NCI-H524 (cell line): ENCODE results near the gene ZFP42.
"Not testable (repeated sequence)": the region's sequence is repeated elsewhere in the genome, so short reads cannot be mapped to it uniquely, and the experiment has no call there.

Experiments
- DNase-seq, 2 experiments: peaks; one replicate each; lab custom pipeline; 2025; lab: John Stamatoyannopoulos, UW

Gene ZFP42

DNA sequence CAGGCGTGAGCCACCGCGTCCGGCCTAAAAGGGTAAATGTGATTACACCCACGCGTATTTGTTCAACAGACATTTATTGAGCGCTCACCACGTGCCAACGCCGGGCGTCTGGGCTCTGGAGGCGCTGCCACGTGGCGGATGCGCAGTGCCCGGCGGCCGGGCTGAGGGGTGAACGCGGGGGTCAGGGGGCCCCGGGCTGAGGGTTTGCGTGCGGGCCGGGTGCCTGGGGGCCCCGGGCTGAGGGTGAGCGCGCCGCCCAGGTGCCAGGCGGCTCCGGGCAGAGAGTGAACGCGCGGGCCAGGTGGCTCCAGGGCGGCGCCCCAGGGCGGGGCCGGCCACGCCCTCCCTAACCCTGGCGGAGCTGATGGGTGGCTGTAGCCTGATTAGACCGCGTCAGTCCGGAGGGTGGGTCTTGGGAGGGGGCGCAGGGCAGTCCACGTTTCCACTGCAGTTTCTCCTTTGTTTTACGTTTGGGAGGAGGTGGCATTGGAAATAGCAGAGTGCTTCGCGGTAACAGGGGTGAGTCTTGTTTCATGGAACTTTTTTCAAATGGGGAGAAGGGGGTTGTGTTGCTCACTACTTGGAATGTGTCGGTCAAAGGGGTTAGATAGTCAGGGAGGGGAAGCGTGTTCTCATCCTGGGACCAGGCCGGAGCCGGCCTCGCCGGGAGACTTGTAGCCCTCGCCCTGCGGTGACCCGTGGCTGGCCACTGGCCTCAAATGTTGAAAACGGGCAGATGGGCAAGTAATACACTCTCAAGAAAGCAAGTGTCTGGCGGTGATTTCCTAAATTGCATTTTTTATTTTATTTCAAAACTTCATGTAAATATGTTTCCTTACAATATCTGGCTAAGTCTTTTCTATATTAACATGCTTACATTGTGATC, at the start of gene ZFP42:
Gene ZFP42 (plus strand): TSS at position 450 of the 886 bp plus-strand sequence. CDS start 7,037 bp downstream, outside the sequence.
- DNase-seq, result no peak

DNA sequence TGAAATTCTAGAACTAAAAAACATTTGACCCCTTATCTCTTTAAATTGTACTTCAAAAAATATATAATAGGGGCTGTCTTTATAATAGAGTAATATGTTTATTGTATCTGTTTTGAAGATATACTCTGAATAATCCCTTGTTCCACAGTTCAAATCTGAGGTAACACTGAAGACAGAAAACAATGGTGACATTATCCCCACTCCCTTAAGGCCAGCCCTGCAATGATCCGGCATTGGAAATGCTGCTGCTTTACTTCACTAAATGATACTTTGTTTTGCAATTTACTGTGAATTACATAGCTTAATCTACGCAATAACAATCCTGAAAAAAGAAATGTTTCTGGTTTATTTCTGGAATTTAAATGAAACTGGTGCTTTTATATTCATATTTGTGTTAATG, 34.4 kb upstream of the ZFP42 start:
- DNase-seq, result no peak

DNA sequence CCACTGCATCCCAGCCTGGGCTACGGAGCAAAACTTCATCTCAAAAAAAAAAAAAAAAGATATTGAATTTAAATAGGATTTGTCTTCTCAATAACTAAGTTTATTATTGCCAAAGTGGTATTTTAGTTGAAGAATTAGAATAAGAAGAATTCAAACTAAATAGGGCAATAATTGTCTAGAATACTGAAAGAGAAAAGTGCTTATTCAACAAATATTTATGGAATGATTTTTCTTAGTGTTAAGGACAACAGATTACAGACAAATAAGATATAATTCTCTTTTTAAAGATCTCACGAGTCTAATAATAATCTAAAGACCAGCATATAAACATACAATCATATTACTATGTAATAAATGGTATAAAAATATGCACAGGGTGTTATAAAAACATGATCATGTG, 33.6 kb upstream of the ZFP42 start:
- DNase-seq, result no peak

DNA sequence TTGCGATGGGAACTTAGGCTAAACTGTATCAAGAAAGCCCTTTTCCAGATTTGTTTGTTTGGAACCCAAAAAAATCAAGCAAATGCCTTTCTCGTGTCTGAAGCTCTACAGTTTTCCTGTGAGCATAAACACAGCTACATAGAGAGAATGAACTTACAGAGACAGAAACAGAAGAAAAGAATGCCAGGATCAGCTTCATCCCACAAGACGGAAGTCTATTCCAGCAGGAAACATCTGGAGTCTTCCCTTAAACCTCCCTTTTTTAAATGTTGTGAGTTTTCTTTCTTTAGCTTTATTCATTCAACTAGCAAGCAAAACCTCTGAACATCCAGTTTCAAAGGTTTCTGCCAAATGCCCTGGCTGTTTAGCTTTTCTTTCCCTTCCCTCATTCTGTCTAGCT, 32.6 kb upstream of the ZFP42 start:
- DNase-seq, result no peak

DNA sequence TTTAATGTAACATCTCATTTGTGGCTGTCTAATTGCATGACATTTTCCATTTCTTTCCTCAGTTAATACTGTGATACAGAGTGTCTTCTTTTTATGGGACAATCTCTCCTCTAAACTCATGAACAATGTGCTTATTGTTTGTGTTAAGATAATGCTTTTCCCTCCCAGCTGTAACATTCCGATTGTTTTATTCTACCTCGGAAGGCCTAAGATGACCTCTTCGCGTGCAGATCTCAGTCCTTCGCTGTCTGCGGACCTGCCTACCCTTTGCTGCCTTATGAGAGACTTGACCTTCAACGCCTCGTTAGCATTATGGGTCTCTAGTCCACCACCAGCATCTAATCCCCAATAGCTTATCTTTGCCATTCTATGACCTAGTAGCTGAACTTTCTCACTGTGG, 29.8 kb upstream of the ZFP42 start:
- DNase-seq, result no peak

DNA sequence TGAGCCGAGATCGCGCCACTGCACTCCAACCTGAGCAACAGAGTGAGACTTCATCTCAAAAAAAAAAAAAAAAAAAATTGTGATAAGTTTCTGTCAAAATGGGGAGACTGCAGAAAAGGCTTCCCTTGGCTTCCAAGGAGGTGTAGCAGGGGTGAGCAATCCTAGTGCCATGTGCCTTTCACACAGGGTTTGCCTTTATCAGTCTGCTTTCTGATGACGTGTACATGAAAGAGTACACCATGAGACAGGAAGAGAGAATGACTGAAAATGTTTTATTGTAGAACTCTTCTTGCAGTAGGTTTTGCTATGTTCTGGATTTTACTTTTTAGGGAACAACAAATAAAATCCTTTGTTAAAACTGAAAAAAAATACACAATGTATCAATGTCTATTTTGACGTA, 23.4 kb upstream of the ZFP42 start:
- DNase-seq, result no peak

DNA sequence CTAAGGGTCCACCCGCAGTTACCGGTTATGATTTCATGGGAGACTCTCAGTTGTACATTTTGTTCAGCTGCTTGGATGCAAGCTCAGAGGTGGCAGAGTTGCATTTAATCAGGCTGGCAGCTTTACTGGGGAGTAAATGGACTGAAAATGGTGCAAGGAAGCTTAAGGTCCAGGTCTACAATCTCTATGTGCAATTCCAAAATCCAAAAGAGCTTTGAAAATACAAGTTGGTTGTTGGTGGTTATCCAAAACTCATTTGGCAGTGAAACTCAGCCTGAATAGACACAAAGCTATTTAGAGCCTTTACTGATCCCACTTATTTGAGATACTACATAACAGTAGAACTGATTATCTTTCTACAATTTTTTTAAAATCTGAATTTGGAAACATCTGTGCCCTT, 11.8 kb upstream of the ZFP42 start:
- DNase-seq, result no peak

DNA sequence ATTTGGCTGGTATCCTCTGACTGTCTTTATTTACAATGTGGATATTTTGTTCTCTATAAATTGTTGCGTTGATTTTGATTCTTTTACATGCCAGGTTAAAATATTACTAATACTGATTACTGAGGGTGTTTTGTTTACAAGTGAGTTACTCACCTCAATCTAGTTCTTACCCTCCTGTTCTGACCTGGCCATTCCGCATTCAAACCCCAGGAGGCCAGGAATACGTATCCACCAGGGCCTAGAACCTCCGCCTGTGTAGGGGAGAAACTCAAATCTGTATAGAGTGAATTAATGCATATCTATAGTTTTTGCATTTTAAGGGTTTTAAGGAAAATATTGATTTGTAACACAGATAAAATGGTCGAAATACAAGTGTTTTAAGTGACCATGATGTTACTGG, 2.6 kb upstream of the ZFP42 start:
- DNase-seq, result no peak

DNA sequence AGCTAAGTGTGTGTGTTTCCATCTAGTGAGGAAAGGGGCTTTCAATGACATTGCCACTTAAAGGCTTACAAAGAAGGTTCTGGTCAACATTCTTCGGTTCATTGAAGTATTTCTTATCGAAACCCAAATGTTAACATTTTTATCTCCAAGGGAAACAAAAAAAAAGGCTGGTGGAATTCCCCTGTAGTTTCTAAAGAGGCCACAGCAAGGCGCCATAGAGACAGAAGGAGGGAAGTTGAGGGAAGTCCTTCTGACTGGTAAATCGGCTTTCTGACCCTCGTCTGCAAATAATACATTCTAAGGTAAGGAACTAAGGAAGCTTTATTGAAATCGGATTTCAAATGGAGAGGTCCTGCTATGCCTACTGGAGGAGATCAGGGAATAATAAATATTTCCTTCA, 1.7 kb upstream of the ZFP42 start:
- DNase-seq, result no peak

DNA sequence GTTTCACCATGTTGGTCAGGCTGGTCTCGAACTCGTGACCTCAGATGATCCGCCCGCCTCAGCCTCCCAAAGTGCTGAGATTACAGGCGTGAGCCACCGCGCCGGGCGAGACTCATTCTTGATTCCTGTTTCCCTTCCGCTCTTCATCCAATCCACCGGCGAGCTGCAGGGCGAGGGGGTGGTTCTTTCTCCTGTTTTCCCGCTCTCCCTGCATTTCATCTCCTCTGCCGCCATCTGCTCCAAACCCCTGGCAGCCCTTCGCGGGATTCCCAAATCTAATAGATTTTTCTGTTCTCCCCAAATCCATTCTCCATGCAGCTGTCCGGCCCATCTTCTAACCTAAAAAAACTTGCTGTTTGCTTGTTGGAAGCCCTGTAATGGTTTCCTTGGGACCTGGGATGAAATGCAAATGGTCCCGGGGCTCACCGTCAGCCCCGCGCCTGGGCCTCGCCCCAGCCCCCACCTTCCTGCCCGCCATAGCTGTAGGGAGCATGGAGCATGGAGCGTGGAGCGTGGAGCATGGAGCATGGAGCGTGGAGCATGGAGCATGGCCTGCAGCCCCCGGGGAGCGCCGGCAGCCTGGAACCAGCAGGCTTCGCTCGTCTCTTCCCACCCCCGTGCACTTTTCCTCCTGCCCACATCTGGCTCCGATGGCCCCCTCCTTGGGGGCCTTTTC, 1.1 kb downstream of the ZFP42 start:
- no peak for DNase-seq

DNA sequence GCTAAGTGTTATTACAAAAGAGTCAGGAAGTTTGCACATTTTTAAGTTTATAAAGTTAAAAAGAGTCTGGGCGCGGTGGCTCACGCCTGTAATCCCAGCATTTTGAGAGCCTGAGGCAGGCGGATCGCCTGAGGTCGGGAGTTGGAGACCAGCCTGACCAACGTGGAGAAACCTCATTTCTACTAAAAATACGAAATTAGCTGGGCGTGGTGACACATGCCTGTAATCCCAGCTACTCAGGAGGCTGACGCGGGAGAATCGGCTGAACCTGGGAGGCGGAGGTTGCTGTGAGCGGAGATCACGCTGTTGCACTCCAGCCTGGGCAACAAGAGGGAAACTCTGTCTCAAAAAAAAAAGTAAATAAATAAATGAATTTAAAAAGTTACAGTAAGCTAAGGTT, 2.4 kb downstream of the ZFP42 start:
- DNase-seq, result not testable (repeated sequence)

DNA sequence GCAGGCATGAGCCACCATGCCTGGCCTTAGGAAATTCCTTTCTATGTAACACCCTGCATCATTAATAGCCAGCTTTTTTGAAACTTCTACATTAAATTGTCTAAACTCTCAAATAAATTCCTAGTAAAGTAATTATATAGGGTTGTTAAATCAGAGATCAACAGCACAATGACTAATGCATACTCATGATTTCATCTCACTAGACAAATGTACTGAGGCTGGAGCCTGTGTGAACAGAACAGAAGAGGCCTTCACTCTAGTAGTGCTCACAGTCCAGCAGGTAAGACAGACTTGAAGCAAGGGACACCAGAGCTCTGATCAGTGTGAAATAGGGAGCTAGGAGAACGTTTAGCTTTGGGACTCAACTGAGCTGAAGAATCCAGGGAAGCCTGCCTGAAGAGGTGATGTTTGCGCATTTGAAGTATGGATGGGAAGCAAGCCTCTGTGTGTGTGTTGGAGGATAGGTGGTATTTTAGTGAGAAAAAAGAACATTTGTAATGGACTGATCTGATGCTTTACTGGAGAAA, 3.9 kb downstream of the ZFP42 start:
- no peak for DNase-seq

DNA sequence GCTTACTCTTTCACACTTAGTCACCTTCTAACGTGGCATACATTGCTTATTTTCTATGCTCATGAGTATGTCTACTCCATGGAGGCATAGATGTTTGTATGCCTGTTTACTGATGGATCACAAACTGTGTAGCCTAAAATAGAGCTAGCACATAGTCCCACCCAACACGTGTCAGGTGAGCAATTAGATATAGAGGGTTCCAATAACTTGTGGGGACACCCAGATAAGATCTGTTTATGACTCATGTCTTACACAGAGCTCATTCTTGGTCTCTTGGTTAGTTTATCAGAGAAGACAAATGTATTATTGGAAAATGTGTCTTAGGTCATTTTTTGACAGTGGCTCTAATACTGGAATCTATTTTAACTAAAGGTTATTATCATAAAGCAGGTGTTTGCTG, 6.8 kb downstream of the ZFP42 start:
- no peak for DNase-seq

DNA sequence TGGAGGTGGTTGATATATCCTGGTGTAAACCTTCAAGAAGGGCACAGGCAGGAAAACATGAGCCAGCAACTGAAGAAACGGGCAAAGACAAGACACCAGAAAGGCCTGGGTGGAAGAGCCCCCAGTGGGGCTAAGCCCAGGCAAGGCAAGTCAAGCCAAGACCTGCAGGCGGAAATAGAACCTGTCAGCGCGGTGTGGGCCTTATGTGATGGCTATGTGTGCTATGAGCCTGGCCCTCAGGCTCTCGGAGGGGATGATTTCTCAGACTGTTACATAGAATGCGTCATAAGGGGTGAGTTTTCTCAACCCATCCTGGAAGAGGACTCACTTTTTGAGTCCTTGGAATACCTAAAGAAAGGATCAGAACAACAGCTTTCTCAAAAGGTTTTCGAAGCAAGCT, 7.2 kb downstream of the ZFP42 start:
- DNase-seq, result no peak

DNA sequence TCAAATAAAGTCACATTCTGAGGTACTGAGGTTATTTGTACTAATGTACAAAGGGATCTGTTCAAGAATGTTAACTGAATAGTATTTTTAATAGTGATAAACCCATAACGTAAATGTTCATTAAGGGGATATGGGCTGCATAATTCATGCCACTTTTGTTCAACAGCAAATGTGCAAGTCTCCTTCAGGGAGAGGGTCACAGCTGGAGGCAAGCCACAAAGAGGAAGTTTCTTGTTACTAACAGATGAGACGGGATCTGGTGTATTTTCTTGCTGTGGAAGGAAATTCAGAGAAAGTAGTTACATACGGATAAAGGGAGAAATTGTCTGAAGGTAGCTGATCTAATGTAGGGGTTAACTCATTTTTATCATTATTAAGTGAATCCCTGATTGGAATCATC, 10.0 kb downstream of the ZFP42 start:
- DNase-seq, result no peak

DNA sequence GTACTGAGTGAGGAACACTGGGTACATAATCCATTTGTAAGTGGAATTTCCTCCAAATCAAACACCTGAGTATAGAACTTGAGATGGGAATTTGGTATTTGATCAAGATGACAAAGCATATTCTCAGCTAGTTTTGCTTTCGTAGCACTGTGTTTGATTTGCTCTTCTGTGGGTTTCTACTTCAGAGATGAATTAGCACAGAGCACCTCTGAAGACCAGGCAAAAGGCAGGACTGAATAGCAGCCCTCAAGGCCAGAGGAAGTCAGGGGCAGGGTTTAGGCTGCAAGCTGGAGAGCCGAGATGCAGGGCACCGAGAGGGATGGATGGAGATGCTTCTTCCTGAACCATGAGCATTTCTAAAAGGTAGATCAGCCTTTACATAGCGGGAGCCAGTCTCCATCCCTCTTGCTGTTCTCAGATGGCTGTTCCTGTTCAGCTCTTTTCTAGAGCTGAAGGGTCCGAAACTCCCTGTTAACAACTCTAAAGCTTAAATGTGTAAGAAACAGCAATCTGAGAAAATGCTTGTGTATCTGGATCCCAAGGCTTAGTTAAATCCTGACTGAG, 10.8 kb downstream of the ZFP42 start:
- DNase-seq, result no peak

DNA sequence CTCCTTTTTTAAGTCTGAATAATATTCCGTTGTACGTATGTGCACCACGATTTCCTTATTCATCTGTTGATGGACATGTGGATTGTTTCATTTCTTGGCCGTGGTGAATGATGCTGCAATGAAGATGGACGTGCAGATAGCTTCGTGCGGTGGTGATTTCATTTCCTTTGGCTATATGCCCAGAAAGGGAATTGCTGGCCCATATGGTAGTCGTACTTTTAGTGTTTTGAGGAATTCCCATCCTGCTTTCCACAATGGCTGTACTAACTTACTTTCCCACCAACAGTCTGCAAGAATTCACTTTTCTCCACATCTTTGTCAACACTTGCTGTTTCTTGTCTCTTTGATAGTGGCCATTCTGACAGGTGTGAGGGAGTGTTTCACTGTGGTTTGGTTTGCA, 12.8 kb downstream of the ZFP42 start:
- DNase-seq, result peak; percentile 4 to 54

DNA sequence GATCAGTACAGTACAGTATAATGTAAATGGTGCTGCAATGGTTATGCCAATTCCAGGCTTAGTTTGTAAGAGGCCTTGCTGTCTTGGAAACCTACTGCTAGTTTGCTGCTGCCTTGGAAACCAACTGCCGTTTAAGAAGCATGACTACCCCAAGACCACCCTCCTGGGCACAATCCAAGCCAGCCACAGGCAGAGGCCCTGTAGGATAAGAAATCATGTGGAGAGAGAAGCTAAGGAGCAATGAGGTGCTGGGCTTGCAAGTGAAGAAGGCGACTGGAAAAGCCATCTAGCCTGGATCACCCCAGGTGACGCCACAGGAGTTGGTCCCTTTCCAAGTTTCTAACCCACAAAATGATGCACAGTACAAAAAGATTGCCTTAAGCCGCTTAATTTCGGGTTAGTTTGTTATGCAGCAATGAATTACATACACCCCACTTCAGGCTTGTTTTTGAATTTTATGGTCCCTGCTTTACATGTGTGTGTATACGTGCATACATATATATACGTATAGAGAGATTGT, 16.9 kb downstream of the ZFP42 start:
- DNase-seq, result no peak

DNA sequence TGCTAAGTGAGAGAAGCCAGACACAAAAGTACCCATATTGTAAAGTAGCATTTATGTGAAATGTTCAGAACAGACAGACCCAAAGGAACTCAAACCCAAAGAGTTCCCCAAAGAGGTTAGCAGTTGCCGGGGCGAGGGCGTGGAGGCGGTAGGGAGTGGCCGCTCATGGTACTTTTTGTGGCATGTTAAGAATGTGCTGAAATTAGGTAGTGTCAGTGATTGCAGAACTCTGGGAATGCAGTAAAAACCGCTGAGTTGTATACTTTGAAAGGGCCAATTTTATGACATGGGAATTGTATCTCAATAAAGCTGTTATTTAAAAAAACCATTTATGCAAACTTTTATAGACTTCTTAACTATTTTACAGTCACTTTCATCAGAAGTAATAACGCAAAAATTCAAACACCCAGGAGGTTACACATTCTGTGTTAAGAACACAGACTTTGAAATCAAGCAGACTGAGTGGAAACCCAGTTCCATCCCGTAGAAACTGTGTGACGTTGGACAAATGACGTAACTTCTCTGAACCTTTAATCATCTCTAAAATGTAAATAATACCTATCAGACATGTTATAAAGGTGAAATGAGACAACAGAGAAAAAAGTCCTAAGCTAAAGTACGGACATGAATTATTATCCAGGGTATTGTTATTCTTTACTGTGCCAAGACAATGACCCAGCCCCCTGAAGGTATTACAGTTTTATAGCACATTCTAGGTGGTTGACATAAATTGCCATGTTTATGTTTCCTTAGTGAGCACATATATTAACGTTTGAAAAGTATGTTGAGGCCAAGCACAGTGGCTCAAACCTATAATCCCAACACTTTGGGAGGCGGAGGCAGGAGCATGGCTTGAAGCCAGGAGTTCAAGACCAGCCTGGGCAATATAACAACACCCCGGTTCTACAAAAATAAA, 19.7 kb downstream of the ZFP42 start:
- no peak for DNase-seq

DNA sequence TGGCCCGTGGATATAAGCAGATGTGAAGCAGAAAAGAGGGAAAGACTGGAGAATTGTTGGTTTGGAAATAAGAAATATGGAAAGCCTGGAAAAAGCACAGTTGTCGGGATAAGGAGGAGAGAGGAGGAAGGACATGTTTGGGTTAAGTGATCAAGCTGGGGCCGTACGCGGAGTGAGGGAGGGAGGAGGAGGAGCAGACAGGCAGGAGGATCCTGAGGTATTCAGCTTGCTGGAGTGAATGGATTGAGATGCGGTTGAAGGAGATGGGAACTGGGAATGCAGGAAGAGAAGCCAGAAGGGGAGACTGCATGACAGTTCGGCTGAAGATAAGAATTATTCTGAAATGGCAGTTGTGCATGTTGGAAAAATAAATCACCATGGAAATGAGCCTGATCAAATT, 21.2 kb downstream of the ZFP42 start:
- DNase-seq, result no peak

DNA sequence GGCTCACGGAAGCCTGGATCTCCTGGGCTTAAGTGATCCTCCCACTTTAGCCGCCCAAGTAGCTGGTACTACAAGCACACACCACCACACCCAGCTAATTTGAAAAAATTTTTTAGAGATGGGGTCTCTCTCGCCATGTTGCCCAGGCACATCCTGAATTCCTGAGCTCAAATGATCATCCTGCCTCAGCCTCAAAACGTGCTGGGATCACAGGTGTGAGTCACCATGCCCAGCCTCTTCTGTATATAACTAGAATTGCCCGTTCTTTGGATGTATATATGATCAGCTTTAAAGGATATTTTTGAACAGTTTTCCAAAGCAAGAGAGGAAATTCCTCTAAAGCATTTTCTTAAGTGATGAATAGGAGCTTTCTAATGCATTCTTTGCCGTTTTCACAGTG, 22.7 kb downstream of the ZFP42 start:
- no peak for DNase-seq
